GM18498 (cell line): Measurements from ENCODE around the gene GARNL3.

Experiments used
- ATAC-seq: cut with Tn5 transposase; IDR thresholded peaks from one replicate; pipeline ENCODE4 v1.9.1; 2021; ENCODE audit warnings: mild to moderate bottlenecking, moderate library complexity; ENCODE audit not compliant: unreplicated experiment

GARNL3 gene

DNA sequence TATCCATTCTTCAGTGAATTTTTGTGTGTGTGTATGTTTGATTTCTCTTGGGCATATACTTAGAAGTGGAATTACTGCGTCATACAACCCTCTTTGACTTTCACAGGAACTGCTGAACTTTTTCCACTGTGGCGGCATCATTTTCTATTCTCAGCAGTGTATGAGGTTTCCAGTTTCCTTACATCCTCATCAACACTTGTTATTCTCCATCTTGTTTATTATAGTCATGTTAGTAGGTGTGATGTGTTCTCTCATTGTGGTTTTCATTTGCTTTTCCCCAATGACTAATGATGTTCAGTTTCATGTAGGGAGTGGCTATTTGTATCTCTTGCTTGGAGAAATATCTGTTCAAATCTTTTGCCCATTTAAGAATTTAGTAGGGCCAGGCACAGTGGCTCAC, 162.2 kb downstream of the GARNL3 start:
- no peak for ATAC-seq

DNA sequence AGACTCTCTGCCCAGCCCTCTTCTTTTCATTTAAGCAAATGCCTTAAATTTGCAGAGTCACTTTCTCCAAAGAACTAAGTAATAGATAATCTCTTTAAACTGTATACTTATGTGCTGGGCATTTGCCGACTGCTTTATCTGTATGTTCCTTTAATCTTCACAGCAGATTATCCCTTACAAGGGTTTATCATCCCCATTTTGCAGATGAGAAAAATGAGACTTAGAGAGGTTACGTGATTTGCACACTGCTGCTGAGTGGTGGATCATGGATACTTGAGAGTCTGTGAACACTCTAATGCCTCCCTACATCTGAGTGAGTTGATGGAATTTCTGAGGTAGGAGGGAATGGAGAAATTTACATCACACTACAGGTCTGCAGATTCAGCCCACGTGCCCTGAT, 163.8 kb downstream of the GARNL3 start:
- no peak for ATAC-seq

DNA sequence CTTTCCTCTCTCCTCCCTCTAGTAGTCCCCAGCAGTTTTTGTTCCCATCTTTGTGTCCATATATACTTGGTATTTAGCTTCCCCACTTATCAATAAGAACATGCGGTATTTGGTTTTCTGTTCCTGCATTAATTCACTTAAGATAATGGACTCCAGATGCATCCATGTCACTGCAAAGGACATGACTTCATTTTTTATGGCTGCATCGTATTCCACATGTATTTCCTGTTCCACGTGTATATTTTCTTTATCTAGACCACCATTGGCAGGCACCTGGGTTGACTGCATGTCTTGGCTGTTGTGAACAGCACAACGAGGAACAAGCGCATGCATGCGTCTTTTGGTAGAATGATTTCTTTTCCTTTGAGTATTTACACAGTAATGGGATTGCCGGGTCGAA, 165.8 kb downstream of the GARNL3 start:
- ATAC-seq, result no peak

DNA sequence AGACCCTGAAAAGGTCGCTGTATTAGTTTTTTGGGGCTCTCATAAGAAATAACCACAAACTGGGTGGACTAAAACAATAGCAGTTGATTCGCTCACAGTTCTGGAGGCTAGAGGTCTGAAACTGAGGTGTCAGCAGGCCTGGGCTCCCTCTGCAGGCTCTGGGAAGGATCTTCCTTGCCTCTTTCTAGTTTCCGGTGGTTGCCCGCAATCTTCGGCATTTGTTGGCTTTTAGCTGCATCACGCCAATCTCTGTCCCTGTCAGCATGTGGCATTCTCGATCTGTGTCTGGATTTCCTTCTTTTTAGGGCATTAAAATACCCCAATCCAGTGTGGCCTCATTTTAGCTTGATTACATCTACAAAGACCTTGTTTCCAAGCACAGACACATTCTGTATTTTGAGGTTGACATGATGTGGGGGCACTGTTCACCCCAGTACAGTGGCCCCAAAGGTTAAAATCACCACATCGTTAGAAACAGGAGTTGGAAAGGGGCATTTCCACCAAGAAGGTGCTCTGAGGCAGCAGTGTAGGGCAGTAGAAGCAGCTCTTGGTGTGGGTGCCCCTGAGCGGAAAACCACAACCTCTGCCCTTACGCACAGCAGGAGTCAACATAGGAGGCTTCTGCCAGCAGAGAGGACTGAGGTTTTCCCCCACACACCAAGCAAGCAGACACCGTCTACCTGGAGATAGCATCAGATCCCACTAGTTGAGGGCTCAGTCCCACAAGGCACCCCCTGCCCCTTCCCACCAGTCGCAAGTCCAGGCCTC, 173.1 kb downstream of the GARNL3 start:
- no peak for ATAC-seq

DNA sequence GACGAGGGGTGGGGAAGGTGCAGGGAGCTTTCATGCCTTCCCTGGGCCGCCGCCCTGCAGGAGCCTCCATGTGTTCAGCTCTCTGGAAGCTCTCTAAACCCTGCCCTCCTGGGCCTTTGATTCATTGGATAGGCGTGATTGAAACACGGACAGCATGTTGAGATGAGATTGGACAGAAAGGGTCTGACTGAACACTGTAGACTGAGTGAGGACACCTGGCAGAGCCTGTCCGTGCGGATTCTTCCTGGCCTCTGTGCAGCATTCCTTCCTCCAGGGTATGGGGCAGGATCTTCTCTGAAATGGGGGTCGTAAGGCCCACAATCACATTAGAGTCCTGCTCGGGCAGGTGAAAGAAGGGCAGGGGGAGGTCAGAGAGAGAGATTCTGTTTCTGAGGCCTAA, 173.8 kb downstream of the GARNL3 start:
- ATAC-seq, result no peak
